CD4-positive, alpha-beta memory T cell (primary cell): ENCODE measurements around the gene SHLD2. TPM values are rescaled to one million over a fixed set of nuclear protein-coding genes. Genes with fewer than 3 reads are reported as not detected.
"Not testable (repeated sequence)": the region's sequence is repeated elsewhere in the genome, so short reads cannot be mapped to it uniquely, and the experiment has no call there.

Experiments
- CTCF ChIA-PET: fragments of 350-600 bp; sonication (Branson Sonifier 250); formaldehyde crosslinking; loops from one replicate; lab custom pipeline; 2021; ENCODE audit warnings: inconsistent platforms; ENCODE audit not compliant: partially characterized antibody; lab: Charles Lee
- POLR2A ChIA-PET: fragments of 350-600 bp; sonication (Branson Sonifier 250); formaldehyde crosslinking; loops from one replicate; lab custom pipeline; 2021; ENCODE audit not compliant: partially characterized antibody; lab: Charles Lee
- DNase-seq, 5 donors: peaks; one replicate each; pipeline versions ENCODE4 v3.0.0 to v3.0.0-alpha.2; 2020 to 2022; ENCODE audit warnings: mixed read lengths in 1 of 5
- H3K27ac ChIP-seq: one replicate; pipeline ENCODE4 v1.7.0; 2013; ENCODE audit warnings: low read depth, low read length
- H3K27me3 ChIP-seq: 2 replicates; pipeline ENCODE4 v1.7.0; 2013; ENCODE audit warnings: mild to moderate bottlenecking, low read length, moderate library complexity; ENCODE audit not compliant: insufficient read depth
- H3K36me3 ChIP-seq: 2 replicates; pipeline ENCODE4 v1.7.0; 2013; ENCODE audit warnings: mild to moderate bottlenecking, low read length, moderate library complexity; ENCODE audit not compliant: insufficient read depth
- H3K4me1 ChIP-seq: 2 replicates; pipeline ENCODE4 v1.7.0; 2013; ENCODE audit warnings: mild to moderate bottlenecking, low read length, moderate library complexity; ENCODE audit not compliant: insufficient read depth
- H3K4me3 ChIP-seq, 2 donors: one replicate each; pipeline ENCODE4 v1.7.0; 2013; ENCODE audit warnings: low read length in 2 of 2, mild to moderate bottlenecking in 1 of 2
- H3K9me3 ChIP-seq, 2 donors: one replicate each; pipeline ENCODE4 v1.7.0; 2013; ENCODE audit warnings: low read length in 2 of 2, control low read depth in 1 of 2; ENCODE audit not compliant: control insufficient read depth in 1 of 2
- H3K27ac Mint-ChIP-seq, 7 donors: one replicate each; pipeline ENCODE4 v1.8.0; 2020 to 2021; ENCODE audit warnings: mixed read lengths in 7 of 7, mild to moderate bottlenecking in 6 of 7, inconsistent platforms in 3 of 7, moderate library complexity in 3 of 7
- H3K27me3 Mint-ChIP-seq, 2 donors: one replicate each; pipeline ENCODE4 v1.8.0; 2020 to 2021; ENCODE audit warnings: mixed read lengths in 2 of 2
- H3K36me3 Mint-ChIP-seq, 2 donors: one replicate each; pipeline ENCODE4 v1.8.0; 2020 to 2021; ENCODE audit warnings: mixed read lengths in 2 of 2, inconsistent platforms in 1 of 2, mild to moderate bottlenecking in 1 of 2
- H3K4me1 Mint-ChIP-seq, 4 donors: one replicate each; pipeline ENCODE4 v1.8.0; 2020 to 2021; ENCODE audit warnings: mixed read lengths in 4 of 4, mild to moderate bottlenecking in 1 of 4
- H3K4me3 Mint-ChIP-seq, 8 donors: one replicate each; pipeline ENCODE4 v1.8.0; 2020 to 2021; ENCODE audit warnings: mixed read lengths in 8 of 8, mild to moderate bottlenecking in 7 of 8, moderate library complexity in 6 of 8, inconsistent platforms in 3 of 8
- H3K9me3 Mint-ChIP-seq, 8 donors: one replicate each; pipeline ENCODE4 v1.8.0; 2020 to 2021; ENCODE audit warnings: mixed read lengths in 8 of 8, mild to moderate bottlenecking in 5 of 8, inconsistent platforms in 3 of 8, moderate library complexity in 1 of 8
- intact Hi-C: fragments of 100-400 bp; cut with micrococcal nuclease; formaldehyde crosslinking; loops from one replicate; pipeline ENCODE4 v1.15.1; 2023
- polyA plus RNA-seq, 2 donors: library from polyadenylated mRNA; unstranded; fragments of 300-500 nt; fragmentation: Illumina TruSeq; gene quantifications; one replicate each; pipeline ENCODE4 v1.2.3, GENCODE V29; 2021
- total RNA-seq, 2 experiments: library from RNA; stranded (reverse); gene quantifications; one replicate each; pipeline ENCODE4 v1.2.3, GENCODE V29; 2021

The SHLD2 gene
- total and polyA plus RNA-seq, 4 experiments from 2014 or later: 20.7 to 26.5 (median 24.9) TPM

GRCh38 chr10:87084291-87084782 lies 10.7 kb upstream of the SHLD2 start:
- intact Hi-C loops: loop anchor here (1.0 kb wide), 1 partner anchor 8 kb away; no protein-coding TSS in a partner anchor
- H3K9me3 Mint-ChIP-seq, H3K27me3 Mint-ChIP-seq, H3K36me3 ChIP-seq, H3K4me3 ChIP-seq, H3K27me3 ChIP-seq, H3K9me3 ChIP-seq: not testable (repeated sequence)
- Mint-ChIP-seq H3K4me1 (peaks cover 45 to 75% (median 63%) of the 10 kb centered on the region in 4 donors), H3K4me3 (peak overlapping the region in 7 of 8 donors; percentile 36 to 72 (median 49)), H3K27ac (peak overlapping the region; percentile 90 to 98 (median 95)), H3K36me3 (peaks cover 19 to 20% of the 10 kb centered on the region in 2 donors)
- ChIA-PET CTCF (interaction anchor here (1.3 to 3.4 kb wide), 2 partner anchors 11 to 144 kb away, joined by 3 to 22 read pairs; partner anchors contain the start of genes GLUD1 and SHLD2), POLR2A (interaction anchor here (3.6 kb wide), 1 partner anchor 10 kb away, joined by 34 read pairs; the partner anchor contains the start of genes GLUD1 and SHLD2)
- H3K27ac ChIP-seq: peak overlapping the region; percentile 57
- DNase-seq: peak in 4 of 5 donors; percentile 64 to 73 (median 66)
- H3K4me1 ChIP-seq: peaks cover 59% of the 10 kb centered on the region

- intact Hi-C loops: no loop called here
- Mint-ChIP-seq H3K36me3 (peaks cover 16 to 24% of the 10 kb centered on the region in 2 donors), H3K4me3 (peak overlapping the region in 2 of 8 donors; percentile 1 to 18), H3K9me3 (no peaks in the 10 kb centered on the region), H3K4me1 (peaks cover 54 to 81% (median 72%) of the 10 kb centered on the region in 4 donors), H3K27me3 (no peaks in the 10 kb centered on the region), H3K27ac (peak overlapping the region in 6 of 7 donors; percentile 6 to 95 (median 80))
- Histone ChIP-seq H3K27me3 (no peaks in the 10 kb centered on the region), H3K36me3 (no peaks in the 10 kb centered on the region), H3K9me3 (no peaks in the 10 kb centered on the region), H3K27ac (no peak overlapping the region), H3K4me3 (no peak overlapping the region), H3K4me1 (peaks cover 71% of the 10 kb centered on the region)
- ChIA-PET CTCF (interaction anchor here (1.3 to 3.4 kb wide), 3 partner anchors 9 to 145 kb away, joined by 3 to 22 read pairs (median 5); partner anchors contain the start of genes GLUD1 and SHLD2), POLR2A (interaction anchor here (3.6 kb wide), 1 partner anchor 9 kb away, joined by 34 read pairs; the partner anchor contains the start of genes GLUD1 and SHLD2)
- no peak for DNase-seq
Measured at GRCh38 chr10:87085537-87085936, 9.5 kb upstream of the SHLD2 start.

GRCh38 chr10:87089746-87090145 lies 5.3 kb upstream of the SHLD2 start:
- H3K4me3 Mint-ChIP-seq: peak overlapping the region in 2 of 8 donors; percentile 15 to 71
- H3K9me3 Mint-ChIP-seq: no peaks in the 10 kb centered on the region
- peaks cover 16 to 30% of the 10 kb centered on the region in 2 donors for H3K36me3 Mint-ChIP-seq
- DNase-seq: no peak
- ChIA-PET CTCF (interaction anchor here (0.7 kb wide), 1 partner anchor 151 kb away, joined by 3 read pairs; no protein-coding TSS in a partner anchor), POLR2A (no interaction called here)
- Histone ChIP-seq H3K4me1 (peaks cover 81% of the 10 kb centered on the region), H3K36me3 (no peaks in the 10 kb centered on the region), H3K27ac (no peak overlapping the region), H3K9me3 (no peaks in the 10 kb centered on the region), H3K27me3 (no peaks in the 10 kb centered on the region), H3K4me3 (no peak overlapping the region)
- intact Hi-C loops: loop anchor here (5.0 to 10.0 kb wide), 2 partner anchors 685 to 773 kb away; partner anchors contain the start of genes KLLN and PTEN
- peaks cover 60 to 87% (median 76%) of the 10 kb centered on the region in 4 donors for H3K4me1 Mint-ChIP-seq
- H3K27me3 Mint-ChIP-seq: no peaks in the 10 kb centered on the region
- H3K27ac Mint-ChIP-seq: peak overlapping the region in 4 of 7 donors; percentile 26 to 73 (median 51)

- no peak for DNase-seq
- H3K36me3 ChIP-seq: no peaks in the 10 kb centered on the region
- Mint-ChIP-seq H3K27me3 (no peaks in the 10 kb centered on the region), H3K4me3 (peak overlapping the region in 2 of 8 donors; percentile 87 to 97), H3K9me3 (no peaks in the 10 kb centered on the region), H3K4me1 (peaks cover 57 to 85% (median 72%) of the 10 kb centered on the region in 4 donors), H3K36me3 (peaks cover 16 to 33% of the 10 kb centered on the region in 2 donors), H3K27ac (peak overlapping the region in 4 of 7 donors; percentile 20 to 99 (median 72))
- CTCF ChIA-PET: interaction anchor here (1.5 kb wide), 1 partner anchor 124 kb away, joined by 3 read pairs; no protein-coding TSS in a partner anchor
- H3K27ac ChIP-seq: no peak overlapping the region
- H3K9me3 ChIP-seq: no peaks in the 10 kb centered on the region
- intact Hi-C loops: loop anchor here (5.0 to 10.0 kb wide), 2 partner anchors 686 to 772 kb away; partner anchors contain the start of genes KLLN and PTEN
- no peaks in the 10 kb centered on the region for H3K27me3 ChIP-seq
- POLR2A ChIA-PET: no interaction called here
- no peak overlapping the region for H3K4me3 ChIP-seq
- H3K4me1 ChIP-seq: peaks cover 71% of the 10 kb centered on the region
Measured at GRCh38 chr10:87090779-87091178, 4.2 kb upstream of the SHLD2 start.

- POLR2A ChIA-PET: interaction anchor here (0.7 to 4.8 kb wide), 4 partner anchors 8 to 381 kb away, joined by 3 to 34 read pairs (median 15); no protein-coding TSS in a partner anchor
- Mint-ChIP-seq H3K4me1 (peaks cover 53 to 75% (median 63%) of the 10 kb centered on the region in 4 donors), H3K4me3 (peak overlapping the region; percentile 87 to 97 (median 94)), H3K36me3 (peaks cover 10 to 28% of the 10 kb centered on the region in 2 donors), H3K27ac (peak overlapping the region; percentile 90 to 99 (median 95)), H3K27me3 (no peaks in the 10 kb centered on the region), H3K9me3 (no peaks in the 10 kb centered on the region)
- CTCF ChIA-PET: interaction anchor here (1.5 kb wide), 1 partner anchor 126 kb away, joined by 3 read pairs; no protein-coding TSS in a partner anchor
- peak; percentile 18 to 50 (median 45) for DNase-seq
- Histone ChIP-seq H3K9me3 (no peaks in the 10 kb centered on the region), H3K27me3 (no peaks in the 10 kb centered on the region), H3K4me1 (peaks cover 72% of the 10 kb centered on the region), H3K36me3 (no peaks in the 10 kb centered on the region), H3K4me3 (peak overlapping the region; percentile 57 to 63), H3K27ac (peak overlapping the region; percentile 86)
- intact Hi-C loops: loop anchor here (1.0 to 10.0 kb wide), 3 partner anchors 8 to 770 kb away; partner anchors contain the start of genes KLLN and PTEN
Measured at GRCh38 chr10:87092376-87092860, 2.6 kb upstream of the SHLD2 start.

- peaks cover 49 to 68% (median 58%) of the 10 kb centered on the region in 4 donors for H3K4me1 Mint-ChIP-seq
- H3K9me3 Mint-ChIP-seq: no peaks in the 10 kb centered on the region
- DNase-seq: peak; percentile 25 to 72 (median 33)
- Histone ChIP-seq H3K27me3 (no peaks in the 10 kb centered on the region), H3K4me1 (peaks cover 66% of the 10 kb centered on the region), H3K36me3 (no peaks in the 10 kb centered on the region), H3K9me3 (no peaks in the 10 kb centered on the region), H3K4me3 (peak overlapping the region; percentile 58 to 63), H3K27ac (peak overlapping the region; percentile 86)
- H3K27me3 Mint-ChIP-seq: no peaks in the 10 kb centered on the region
- CTCF ChIA-PET: interaction anchor here (1.0 to 5.2 kb wide), 2 partner anchors 8 to 155 kb away, joined by 6 to 22 read pairs; no protein-coding TSS in a partner anchor
- H3K27ac Mint-ChIP-seq: peak overlapping the region; percentile 90 to 99 (median 95)
- peaks cover 5 to 26% of the 10 kb centered on the region in 2 donors for H3K36me3 Mint-ChIP-seq
- intact Hi-C loops: loop anchor here (1.0 to 10.0 kb wide), 3 partner anchors 9 to 769 kb away; partner anchors contain the start of genes KLLN and PTEN
- peak overlapping the region; percentile 87 to 97 (median 94) for H3K4me3 Mint-ChIP-seq
- POLR2A ChIA-PET: interaction anchor here (0.6 to 4.8 kb wide), 6 partner anchors 9 to 558 kb away, joined by 3 to 34 read pairs (median 4); no protein-coding TSS in a partner anchor
Measured at GRCh38 chr10:87092861-87093631, 2.0 kb upstream of the SHLD2 start.
